ENCODE measurements around the gene CAMK1D. TPM values are rescaled to one million over a fixed set of nuclear protein-coding genes. Genes with fewer than 3 reads are reported as not detected.

Gene CAMK1D
- total RNA-seq, 1 donor from 2014 or later = 2.3 TPM

- TF ChIP-seq CTCF (IDR thresholded peaks at IDR 0.05; ENCODE audit: insufficient read depth, low read length, poor library complexity, severe bottlenecking) = no peak
- Histone ChIP-seq H3K27me3 (ENCODE audit: control insufficient read depth, insufficient read depth, low read length) (no peaks in the 10 kb centered on the region), H3K4me3 (ENCODE audit: low read depth, low read length) (no peak overlapping the region), H3K36me3 (ENCODE audit: control insufficient read depth, insufficient read depth, low read length) (no peaks in the 10 kb centered on the region)
- DNase-seq (ENCODE audit: low read depth) = no peak
Observed at GRCh38 chr10:12319076-12319475, 30.3 kb upstream of the CAMK1D start.

GRCh38 chr10:12320892-12321291 is 28.5 kb upstream of the CAMK1D start:
- no peak for TF ChIP-seq CTCF (IDR thresholded peaks at IDR 0.05; ENCODE audit: insufficient read depth, low read length, poor library complexity, severe bottlenecking)
- Histone ChIP-seq H3K36me3 (ENCODE audit: control insufficient read depth, insufficient read depth, low read length) (no peaks in the 10 kb centered on the region), H3K27me3 (ENCODE audit: control insufficient read depth, insufficient read depth, low read length) (no peaks in the 10 kb centered on the region), H3K4me3 (ENCODE audit: low read depth, low read length) (no peak overlapping the region)
- no peak for DNase-seq (ENCODE audit: low read depth)

GRCh38 chr10:12321641-12322040 is 27.7 kb upstream of the CAMK1D start:
- Histone ChIP-seq H3K27me3 (ENCODE audit: control insufficient read depth, insufficient read depth, low read length) (no peaks in the 10 kb centered on the region), H3K36me3 (ENCODE audit: control insufficient read depth, insufficient read depth, low read length) (no peaks in the 10 kb centered on the region), H3K4me3 (ENCODE audit: low read depth, low read length) (no peak overlapping the region)
- no peak for DNase-seq (ENCODE audit: low read depth)
- TF ChIP-seq CTCF (IDR thresholded peaks at IDR 0.05; ENCODE audit: insufficient read depth, low read length, poor library complexity, severe bottlenecking) = no peak

- TF ChIP-seq CTCF (IDR thresholded peaks at IDR 0.05; ENCODE audit: insufficient read depth, low read length, poor library complexity, severe bottlenecking) = no peak
- DNase-seq (ENCODE audit: low read depth) = no peak
- Histone ChIP-seq H3K36me3 (ENCODE audit: control insufficient read depth, insufficient read depth, low read length) (no peaks in the 10 kb centered on the region), H3K27me3 (ENCODE audit: control insufficient read depth, insufficient read depth, low read length) (no peaks in the 10 kb centered on the region), H3K4me3 (ENCODE audit: low read depth, low read length) (no peak overlapping the region)
Observed at GRCh38 chr10:12322583-12323131, 26.7 kb upstream of the CAMK1D start.

GRCh38 chr10:12324530-12324929 is 24.8 kb upstream of the CAMK1D start:
- H3K4me3 ChIP-seq (ENCODE audit: low read depth, low read length) = no peak overlapping the region
- no peaks in the 10 kb centered on the region for H3K36me3 ChIP-seq (ENCODE audit: control insufficient read depth, insufficient read depth, low read length)
- TF ChIP-seq CTCF (IDR thresholded peaks at IDR 0.05; ENCODE audit: insufficient read depth, low read length, poor library complexity, severe bottlenecking) = no peak
- H3K27me3 ChIP-seq (ENCODE audit: control insufficient read depth, insufficient read depth, low read length) = no peaks in the 10 kb centered on the region
- DNase-seq (ENCODE audit: low read depth) = no peak

- Histone ChIP-seq H3K36me3 (ENCODE audit: control insufficient read depth, insufficient read depth, low read length) (no peaks in the 10 kb centered on the region), H3K27me3 (ENCODE audit: control insufficient read depth, insufficient read depth, low read length) (no peaks in the 10 kb centered on the region), H3K4me3 (ENCODE audit: low read depth, low read length) (no peak overlapping the region)
- no peak for TF ChIP-seq CTCF (IDR thresholded peaks at IDR 0.05; ENCODE audit: insufficient read depth, low read length, poor library complexity, severe bottlenecking)
- DNase-seq (ENCODE audit: low read depth) = no peak
Observed at GRCh38 chr10:12327074-12327473, 22.3 kb upstream of the CAMK1D start.

Measured in kidney epithelial cell (primary cell).